Subcutaneous adipose tissue (tissue), 4 donors: ENCODE data around the gene HMGB2. TPM values are rescaled to one million over a fixed set of nuclear protein-coding genes. Genes with fewer than 3 reads are reported as not detected.

Experiments
- CTCF ChIP-seq: fragments of 450-650 bp; IDR thresholded peaks from one replicate; pipeline ENCODE4 v1.5.1; 2016; ENCODE audit warnings: low read depth, mild to moderate bottlenecking, control low read depth, antibody characterized with exemption, moderate library complexity
- total RNA-seq, 4 donors: library from RNA; depleted of rRNA; stranded (reverse); fragments of >200 nt; gene quantifications; one replicate each; pipeline ENCODE4 v1.1.0, GENCODE V29; 2016

The HMGB2 gene
- total RNA-seq, 4 donors from 2014 or later: 49.6 to 103 (median 70.4) TPM

DNA sequence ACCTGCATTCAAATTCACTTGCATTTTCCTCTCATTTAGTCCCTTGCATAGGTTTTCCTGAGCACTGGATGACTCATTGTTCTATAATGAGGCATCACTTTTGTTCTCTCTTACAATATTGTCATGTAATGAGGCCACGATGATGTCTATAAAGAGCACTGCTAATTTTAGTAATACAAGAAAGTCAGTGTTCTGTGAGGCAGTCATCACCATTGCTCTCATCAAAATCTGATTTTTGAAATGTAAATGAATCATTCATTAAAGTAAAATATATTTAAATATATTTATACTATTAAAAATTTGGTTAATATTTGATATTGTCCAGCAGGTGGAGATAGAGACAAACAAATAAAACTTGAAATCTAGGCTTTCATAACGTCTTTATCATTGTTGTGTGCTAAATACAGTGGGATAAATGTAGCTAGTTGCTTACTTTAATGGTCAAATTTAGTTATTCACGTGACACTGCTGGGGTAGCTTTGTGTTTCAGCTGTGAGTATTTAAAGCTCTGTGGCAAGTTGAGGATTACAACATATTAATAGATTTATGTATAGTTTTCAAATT is 15.4 kb downstream of the HMGB2 start:
- TF ChIP-seq CTCF: no peak

GRCh38 chr4:173318240-173318639 is 15.9 kb downstream of the HMGB2 start:
- TF ChIP-seq CTCF: no peak

- TF ChIP-seq CTCF: no peak
Observed at GRCh38 chr4:173317004-173317403, 17.2 kb downstream of the HMGB2 start.

DNA sequence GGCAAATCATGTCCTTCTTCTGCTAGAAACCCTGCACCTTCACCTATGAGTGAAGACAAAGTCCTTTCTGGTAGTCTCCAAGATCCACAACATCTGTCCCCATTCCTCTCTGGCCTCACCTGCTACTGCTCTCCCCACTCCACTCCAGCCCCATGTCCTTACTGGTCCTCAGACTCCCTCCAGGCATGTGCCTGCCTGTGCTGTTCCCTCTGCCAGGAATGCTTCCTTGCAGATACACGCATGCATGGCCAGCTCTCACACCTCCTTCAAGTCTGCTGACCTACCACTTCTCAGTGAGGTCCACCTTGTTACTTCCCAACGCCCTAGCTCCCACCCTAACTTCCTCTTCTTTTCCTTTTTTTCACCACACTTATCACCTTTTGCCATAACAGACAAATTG is 18.1 kb downstream of the HMGB2 start:
- TF ChIP-seq CTCF: no peak

GRCh38 chr4:173314715-173315114 is 19.4 kb downstream of the HMGB2 start:
- TF ChIP-seq CTCF: no peak

- TF ChIP-seq CTCF: no peak
Observed at GRCh38 chr4:173311368-173311767, 22.8 kb downstream of the HMGB2 start.

- no peak for TF ChIP-seq CTCF
Observed at GRCh38 chr4:173307778-173308177, 26.4 kb downstream of the HMGB2 start.
